ENCODE measurements around the gene MAP3K19.

Gene MAP3K19

GRCh38 chr2:135052997-135053474 is 5.8 kb upstream of the MAP3K19 start:
- peak overlapping the region; percentile 74 for H2AFZ ChIP-seq
- no peaks in the 10 kb centered on the region for H3K27me3 ChIP-seq (ENCODE audit: control insufficient read depth, insufficient read depth, low read length)
- H3K36me3 ChIP-seq (ENCODE audit: control insufficient read depth, insufficient read depth, low read length), result no peaks in the 10 kb centered on the region
- peaks cover 4% of the 10 kb centered on the region for H3K4me1 ChIP-seq
- peak overlapping the region; percentile 88 for H3K27ac ChIP-seq
- peak overlapping the region; percentile 83 for H3K4me3 ChIP-seq (ENCODE audit: low read depth, low read length)
- H3K9me3 ChIP-seq (ENCODE audit: control insufficient read depth, low read length), result no peaks in the 10 kb centered on the region
- peaks cover 20% of the 10 kb centered on the region for H3K79me2 ChIP-seq
- H3K9ac ChIP-seq, result no peak overlapping the region
- TF ChIP-seq, protein P1, sequence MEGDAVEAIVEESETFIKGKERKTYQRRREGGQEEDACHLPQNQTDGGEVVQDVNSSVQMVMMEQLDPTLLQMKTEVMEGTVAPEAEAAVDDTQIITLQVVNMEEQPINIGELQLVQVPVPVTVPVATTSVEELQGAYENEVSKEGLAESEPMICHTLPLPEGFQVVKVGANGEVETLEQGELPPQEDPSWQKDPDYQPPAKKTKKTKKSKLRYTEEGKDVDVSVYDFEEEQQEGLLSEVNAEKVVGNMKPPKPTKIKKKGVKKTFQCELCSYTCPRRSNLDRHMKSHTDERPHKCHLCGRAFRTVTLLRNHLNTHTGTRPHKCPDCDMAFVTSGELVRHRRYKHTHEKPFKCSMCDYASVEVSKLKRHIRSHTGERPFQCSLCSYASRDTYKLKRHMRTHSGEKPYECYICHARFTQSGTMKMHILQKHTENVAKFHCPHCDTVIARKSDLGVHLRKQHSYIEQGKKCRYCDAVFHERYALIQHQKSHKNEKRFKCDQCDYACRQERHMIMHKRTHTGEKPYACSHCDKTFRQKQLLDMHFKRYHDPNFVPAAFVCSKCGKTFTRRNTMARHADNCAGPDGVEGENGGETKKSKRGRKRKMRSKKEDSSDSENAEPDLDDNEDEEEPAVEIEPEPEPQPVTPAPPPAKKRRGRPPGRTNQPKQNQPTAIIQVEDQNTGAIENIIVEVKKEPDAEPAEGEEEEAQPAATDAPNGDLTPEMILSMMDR (IDR thresholded peaks at IDR 0.05), result no peak
- peak overlapping the region; percentile 79 for H3K4me2 ChIP-seq (ENCODE audit: low read length)

- TF ChIP-seq, protein P1 (IDR thresholded peaks at IDR 0.05), result no peak
- Histone ChIP-seq H3K27ac (peak within 1 kb of the TSS; percentile 88), H3K27me3 (ENCODE audit: control insufficient read depth, insufficient read depth, low read length) (no peaks in the 10 kb centered on the region), H2AFZ (peak within 1 kb of the TSS; percentile 74), H3K79me2 (peaks cover 20% of the 10 kb centered on the region), H3K9me3 (ENCODE audit: control insufficient read depth, low read length) (no peaks in the 10 kb centered on the region), H3K4me1 (peaks cover 4% of the 10 kb centered on the region), H3K4me2 (ENCODE audit: low read length) (peak within 1 kb of the TSS; percentile 79), H3K9ac (peak within 1 kb of the TSS; percentile 73), H3K4me3 (ENCODE audit: low read depth, low read length) (peak within 1 kb of the TSS; percentile 83), H3K36me3 (ENCODE audit: control insufficient read depth, insufficient read depth, low read length) (no peaks in the 10 kb centered on the region)
Measured at GRCh38 chr2:135052042-135052876, 5.0 kb upstream of the MAP3K19 start, which contains the start of gene RAB3GAP1. RAB3GAP1 (plus strand) TSS chr2:135052292; CDS start chr2:135052308, 16 bp downstream.

DNA sequence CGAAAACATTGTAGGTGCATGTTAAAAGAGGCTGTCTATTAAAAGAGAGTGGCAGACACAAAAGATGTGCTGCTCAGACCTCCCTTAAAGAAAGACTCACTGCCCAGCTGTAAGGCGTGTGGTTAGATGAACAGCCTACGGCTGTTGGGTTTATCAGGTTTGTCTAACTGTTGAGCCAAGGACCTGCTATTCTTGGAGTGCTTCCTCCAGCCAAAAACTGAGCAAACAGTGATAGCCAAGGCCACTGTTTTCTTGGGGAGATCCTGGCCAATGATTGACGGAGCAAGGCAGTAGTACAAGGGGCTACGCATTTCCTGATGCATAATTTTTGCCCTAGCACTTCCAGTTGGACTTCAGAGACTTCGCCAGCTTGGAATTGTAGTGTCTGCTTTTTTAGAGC is 3.4 kb upstream of the MAP3K19 start:
- no peak overlapping the region for H3K4me2 ChIP-seq (ENCODE audit: low read length)
- H2AFZ ChIP-seq, result no peak overlapping the region
- no peaks in the 10 kb centered on the region for H3K27me3 ChIP-seq (ENCODE audit: control insufficient read depth, insufficient read depth, low read length)
- H3K4me3 ChIP-seq (ENCODE audit: low read depth, low read length), result no peak overlapping the region
- TF ChIP-seq, protein P1 (IDR thresholded peaks at IDR 0.05), result no peak
- peaks cover 4% of the 10 kb centered on the region for H3K4me1 ChIP-seq
- H3K9me3 ChIP-seq (ENCODE audit: control insufficient read depth, low read length), result no peaks in the 10 kb centered on the region
- H3K79me2 ChIP-seq, result peaks cover 16% of the 10 kb centered on the region
- no peak overlapping the region for H3K27ac ChIP-seq
- no peak overlapping the region for H3K9ac ChIP-seq
- no peaks in the 10 kb centered on the region for H3K36me3 ChIP-seq (ENCODE audit: control insufficient read depth, insufficient read depth, low read length)

DNA sequence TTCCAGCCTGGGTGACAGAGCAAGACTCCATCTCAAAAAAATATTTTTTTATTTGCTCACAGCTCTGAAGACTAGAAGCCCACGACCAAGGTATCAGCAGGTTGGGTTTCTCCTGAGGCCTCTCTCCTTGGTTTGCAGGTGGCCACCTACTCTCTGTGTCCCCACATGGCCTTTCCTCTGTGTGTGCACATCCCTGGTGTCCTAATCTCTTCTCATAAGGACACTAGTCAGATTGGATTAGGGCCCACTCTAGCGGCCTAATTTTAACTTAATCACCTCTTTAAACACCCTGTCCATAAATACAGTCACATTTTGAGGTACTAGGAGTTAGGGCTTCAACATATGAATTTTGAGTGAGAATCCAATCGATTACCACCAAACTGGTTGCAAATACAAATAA is 2.9 kb upstream of the MAP3K19 start:
- peaks cover 4% of the 10 kb centered on the region for H3K4me1 ChIP-seq
- no peaks in the 10 kb centered on the region for H3K27me3 ChIP-seq (ENCODE audit: control insufficient read depth, insufficient read depth, low read length)
- TF ChIP-seq, protein P1 (IDR thresholded peaks at IDR 0.05), result no peak
- no peak overlapping the region for H3K27ac ChIP-seq
- H3K79me2 ChIP-seq, result peaks cover 16% of the 10 kb centered on the region
- no peak overlapping the region for H2AFZ ChIP-seq
- no peak overlapping the region for H3K4me3 ChIP-seq (ENCODE audit: low read depth, low read length)
- H3K4me2 ChIP-seq (ENCODE audit: low read length), result no peak overlapping the region
- no peaks in the 10 kb centered on the region for H3K36me3 ChIP-seq (ENCODE audit: control insufficient read depth, insufficient read depth, low read length)
- H3K9ac ChIP-seq, result no peak overlapping the region
- H3K9me3 ChIP-seq (ENCODE audit: control insufficient read depth, low read length), result no peaks in the 10 kb centered on the region
